Ovary (tissue), 9 donors: Measurements from ENCODE around the gene CLIC5. TPM values are rescaled to one million over a fixed set of nuclear protein-coding genes. Genes with fewer than 3 reads are reported as not detected.

Source experiments
- DNase-seq, 5 donors: peaks; one replicate each; pipeline ENCODE4 v3.0.0-alpha.2; 2019 to 2020
- H3K27ac ChIP-seq, 2 donors: fragments of 200-600 bp; one replicate each; pipeline versions ENCODE4 v1.5.1 to v1.8.0; 2019 to 2022
- H3K27me3 ChIP-seq: fragments of 200-600 bp; one replicate; pipeline ENCODE4 v1.8.0; 2022
- H3K36me3 ChIP-seq: fragments of 200-600 bp; sonication (generic); one replicate; pipeline ENCODE4 v1.5.1; 2019
- H3K4me1 ChIP-seq: one replicate; pipeline ENCODE4 v1.8.1; 2013; ENCODE audit warnings: mild to moderate bottlenecking, moderate library complexity; ENCODE audit not compliant: insufficient read depth
- H3K4me3 ChIP-seq: fragments of 200-600 bp; sonication (generic); one replicate; pipeline ENCODE4 v1.5.1; 2017
- H3K9me3 ChIP-seq, 2 donors: fragments of 200-600 bp in 1 of 2; sonication (generic) in 1 of 2; one replicate each; pipeline versions ENCODE4 v1.5.1 to v1.8.1; 2013 to 2019; ENCODE audit warnings: mild to moderate bottlenecking in 1 of 2, moderate library complexity in 1 of 2
- CTCF ChIP-seq, 3 donors: fragments of 450-650 bp in 2 of 3; fragments of 200-600 bp in 1 of 3; IDR thresholded peaks; one replicate each; pipeline versions ENCODE4 v1.5.1 to v1.8.0; 2016 to 2022; ENCODE audit warnings: antibody characterized with exemption in 3 of 3, mild to moderate bottlenecking in 1 of 3
- EP300 ChIP-seq: sonication (generic); formaldehyde crosslinking; IDR thresholded peaks from one replicate; pipeline ENCODE4 v1.6.1; 2017; ENCODE audit warnings: antibody characterized with exemption
- POLR2A ChIP-seq: fragments of 450-650 bp; IDR thresholded peaks from one replicate; pipeline ENCODE4 v1.6.1; 2017; ENCODE audit warnings: antibody characterized with exemption, mild to moderate bottlenecking, moderate library complexity
- WGBS, 3 donors: extraction: QIAGEN DNeasy Blood & Tissue Kit in 1 of 3; methylation state at CpG; one replicate each; pipeline versions ENCODE4 v1.1.5 to v1.1.7; 2013 to 2017; 5-methylcytosine and 5-hydroxymethylcytosine counted together
- intact Hi-C, 4 donors: fragments of 100-400 bp; cut with DNase I; formaldehyde crosslinking; loops; one replicate each; pipeline versions ENCODE4 v1.11.0 to v1.15.1; 2022 to 2023
- polyA plus RNA-seq, 2 donors: library from polyadenylated mRNA; stranded (reverse); fragments of 200-250 nt in 1 of 2; fragments of 350-450 nt in 1 of 2; fragmentation: Illumina TruSeq in 1 of 2; extraction: RNeasy Lipid Tissue Mini Kit (QIAGEN cat#74804) in 1 of 2; gene quantifications; one replicate each; pipeline ENCODE4 v1.2.3, GENCODE V29; 2013 to 2014
- total RNA-seq, 7 donors: library from RNA; depleted of rRNA in 2 of 7; stranded (reverse); fragments of >200 nt in 2 of 7; fragmentation: NEBNext Ultra II Directional in 3 of 7; extraction: Animal tissue kit (Norgen Biotek cat#: 25700) in 3 of 7; gene quantifications; one replicate each; pipeline versions ENCODE4 v1.1.0 to v1.2.4, GENCODE V29; 2016 to 2023
- donor health status: DM: no; HTN: no; CAD: no; lungs with moderate emphysema.
- donor health status: DM: no; HTN: no; CAD: no.
- donor health status: Bipolar disorder and iron deficiency.
- donor health status: DM: yes; HTN: yes; CAD: no.
- donor health status: DM: no; HTN: no; CAD: no.
- donor health status: DM: yes; HTN: yes; CAD: no.

Gene CLIC5
- total and polyA plus RNA-seq, 9 donors = 0.27 to 42.3 (median 2.0) TPM

- Histone ChIP-seq H3K4me1 (no peaks in the 10 kb centered on the region), H3K27ac (no peak overlapping the region), H3K27me3 (no peaks in the 10 kb centered on the region), H3K4me3 (no peak overlapping the region), H3K9me3 (no peaks in the 10 kb centered on the region), H3K36me3 (no peaks in the 10 kb centered on the region)
- 79 to 85% (median 80%) methylated on average over 2 of the region's 2 CpGs for WGBS, 3 donors
- DNase-seq = no peak
- intact Hi-C loops = no loop called here
- TF ChIP-seq EP300 (no peak), POLR2A (no peak), CTCF (IDR thresholded peaks at IDR 0.05) (no peak)
These were observed 27.0 kb downstream of the CLIC5 start for GRCh38 chr6:45988635-45989034.

- no peak for TF ChIP-seq EP300
- no peak for TF ChIP-seq POLR2A
- no peak for TF ChIP-seq CTCF (IDR thresholded peaks at IDR 0.05)
- 97 to 98% (median 98%) methylated on average over 1 of the region's 1 CpG for WGBS, 3 donors
- DNase-seq = no peak
- no peaks in the 10 kb centered on the region for H3K27me3 ChIP-seq
- H3K9me3 ChIP-seq = no peaks in the 10 kb centered on the region
- H3K4me1 ChIP-seq = no peaks in the 10 kb centered on the region
- H3K36me3 ChIP-seq = no peaks in the 10 kb centered on the region
- no peak overlapping the region for H3K27ac ChIP-seq
- H3K4me3 ChIP-seq = no peak overlapping the region
- intact Hi-C loops = no loop called here
These were observed 27.8 kb downstream of the CLIC5 start for GRCh38 chr6:45987856-45988255.

GRCh38 chr6:45986746-45987274, 28.9 kb downstream of the CLIC5 start:
- no peak overlapping the region for H3K27ac ChIP-seq
- H3K36me3 ChIP-seq = no peaks in the 10 kb centered on the region
- intact Hi-C loops = no loop called here
- no peak overlapping the region for H3K4me3 ChIP-seq
- H3K4me1 ChIP-seq = no peaks in the 10 kb centered on the region
- H3K27me3 ChIP-seq = no peaks in the 10 kb centered on the region
- DNase-seq = no peak
- TF ChIP-seq EP300 (no peak), POLR2A (no peak), CTCF (IDR thresholded peaks at IDR 0.05) (no peak)
- H3K9me3 ChIP-seq = no peaks in the 10 kb centered on the region

GRCh38 chr6:45984788-45985425, 30.8 kb downstream of the CLIC5 start:
- Histone ChIP-seq H3K9me3 (no peaks in the 10 kb centered on the region), H3K27ac (no peak overlapping the region), H3K4me1 (no peaks in the 10 kb centered on the region), H3K36me3 (no peaks in the 10 kb centered on the region), H3K4me3 (no peak overlapping the region), H3K27me3 (no peaks in the 10 kb centered on the region)
- intact Hi-C loops = no loop called here
- TF ChIP-seq CTCF (IDR thresholded peaks at IDR 0.05) (no peak), POLR2A (no peak), EP300 (no peak)
- DNase-seq = no peak
- 92 to 93% (median 93%) methylated on average over 5 of the region's 5 CpGs for WGBS, 3 donors
